Fibroblast of lung (primary cell): ENCODE data around the gene OTUD3.

Experiments
- CTCF ChIP-seq, 2 donors: IDR thresholded peaks in 1 of 2; conservative IDR thresholded peaks in 1 of 2; 1 replicate in 1 of 2; 2 replicates in 1 of 2; pipeline ENCODE4 v1.5.1; 2011 to 2012; ENCODE audit warnings: low read length in 2 of 2, control low read depth in 1 of 2, inconsistent platforms in 1 of 2, low read depth in 1 of 2, mild to moderate bottlenecking in 1 of 2
- EZH2 ChIP-seq: IDR thresholded peaks from 2 replicates; pipeline ENCODE4 v1.5.1; 2012; ENCODE audit warnings: low read length, control low read depth, mild to moderate bottlenecking; ENCODE audit errors: missing control alignments

GRCh38 chr1:19854866-19855265, 27.3 kb upstream of the OTUD3 start:
- no peak for TF ChIP-seq CTCF (conservative IDR thresholded peaks at IDR 0.05 in 1 of 2, IDR thresholded peaks at IDR 0.05 in 1 of 2; ENCODE audit: low read depth in 1 of 2, low read length in 2 of 2)
- no peak for TF ChIP-seq EZH2
